ENCODE data around the gene KLHL29. TPM values are rescaled to one million over a fixed set of nuclear protein-coding genes. Genes with fewer than 3 reads are reported as not detected.

KLHL29 gene
- total RNA-seq, 1 experiment from 2014 or later: 2.4 TPM

DNA sequence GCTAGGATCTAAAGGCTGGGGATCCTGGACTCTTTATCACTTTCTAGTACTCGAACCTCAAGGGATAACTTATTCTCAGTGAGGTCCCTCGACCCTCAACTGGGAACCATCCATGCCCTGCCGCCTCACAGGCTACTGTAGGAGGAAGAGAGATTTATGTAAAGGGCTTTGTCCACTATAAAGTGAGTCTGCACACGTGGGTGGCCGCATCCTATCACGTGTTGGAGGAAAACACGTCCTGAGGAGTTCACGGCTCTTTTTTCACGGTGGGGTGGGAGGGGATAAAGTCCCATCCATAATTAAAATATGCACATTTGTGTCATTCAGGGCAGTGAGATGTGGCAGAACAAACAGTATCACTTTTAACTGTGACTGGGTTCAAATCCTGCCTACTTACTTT, 176.6 kb downstream of the KLHL29 start:
- peaks cover 9 to 25% of the 10 kb centered on the region in 2 experiments for H3K4me1 Mint-ChIP-seq
- no peaks in the 10 kb centered on the region for H3K9me3 Mint-ChIP-seq
- peaks cover 2% of the 10 kb centered on the region; the same call in 1 of the 2 replicates for H3K27me3 Mint-ChIP-seq (ENCODE audit: low read depth)
- H3K36me3 Mint-ChIP-seq (ENCODE audit: insufficient read depth in 1 of 3, low read depth in 3 of 3): no peaks in the 10 kb centered on the region
- Histone ChIP-seq H2BK20ac (ENCODE audit: low read depth, low read length, poor library complexity, severe bottlenecking) (no peak overlapping the region), H3K9ac (ENCODE audit: extremely low read depth, insufficient read length, low read length) (no peak overlapping the region), H4K5ac (ENCODE audit: insufficient read length, low read depth, low read length) (no peak overlapping the region), H3K56ac (ENCODE audit: insufficient read length, low read depth, low read length) (no peak overlapping the region), H3K14ac (ENCODE audit: insufficient read depth, low read length) (no peak overlapping the region), H4K8ac (replicated peaks; ENCODE audit: insufficient read length, low read depth, low read length) (no peak overlapping the region), H3K79me2 (ENCODE audit: insufficient read depth, low read length) (no peaks in the 10 kb centered on the region), H2BK120ac (ENCODE audit: low read depth, low read length, poor library complexity, severe bottlenecking) (no peak overlapping the region), H3K4ac (ENCODE audit: low read depth, low read length) (no peak overlapping the region), H3K9me3 (ENCODE audit: control insufficient read depth, low read depth, low read length) (no peaks in the 10 kb centered on the region), H4K20me1 (ENCODE audit: control insufficient read depth, insufficient read depth, insufficient read length) (no peaks in the 10 kb centered on the region), H4K91ac (ENCODE audit: insufficient read length, low read depth, low read length) (no peak overlapping the region), H3K4me2 (ENCODE audit: insufficient read depth, insufficient read length, low read length) (no peak overlapping the region), H3K23ac (ENCODE audit: insufficient read length, low read depth, low read length) (no peak overlapping the region), H2BK5ac (ENCODE audit: insufficient read length, low read length) (no peak overlapping the region), H2AFZ (ENCODE audit: low read length) (no peak overlapping the region), H3K79me1 (ENCODE audit: insufficient read depth, low read depth, low read length, poor library complexity, severe bottlenecking) (no peaks in the 10 kb centered on the region), H3K27me3 (ENCODE audit: insufficient read depth, low read length) (no peaks in the 10 kb centered on the region), H2AK5ac (ENCODE audit: insufficient read length, low read length) (no peak overlapping the region), H2BK12ac (ENCODE audit: insufficient read length, low read depth, low read length) (no peak overlapping the region), H3K23me2 (ENCODE audit: insufficient read length, low read depth, low read length, poor library complexity, severe bottlenecking) (no peaks in the 10 kb centered on the region), H2BK15ac (ENCODE audit: low read depth, low read length) (no peak overlapping the region), H3K18ac (ENCODE audit: insufficient read length, low read depth, low read length) (no peak overlapping the region), H3K4me1 (ENCODE audit: insufficient read depth, low read length) (peaks cover 6% of the 10 kb centered on the region; the same call in 1 of the 2 replicates), H3T11ph (ENCODE audit: low read length) (no peak overlapping the region), H3K27ac (ENCODE audit: insufficient read length, low read depth, low read length) (no peak overlapping the region)
- no CpG with 5 or more reads among the region's 9 CpGs for WGBS (ENCODE audit: extremely low coverage, insufficient read length, low lambda C conversion rate)
- no peak for DNase-seq
- H3K27ac Mint-ChIP-seq: no peak overlapping the region
- TF ChIP-seq, protein P1, sequence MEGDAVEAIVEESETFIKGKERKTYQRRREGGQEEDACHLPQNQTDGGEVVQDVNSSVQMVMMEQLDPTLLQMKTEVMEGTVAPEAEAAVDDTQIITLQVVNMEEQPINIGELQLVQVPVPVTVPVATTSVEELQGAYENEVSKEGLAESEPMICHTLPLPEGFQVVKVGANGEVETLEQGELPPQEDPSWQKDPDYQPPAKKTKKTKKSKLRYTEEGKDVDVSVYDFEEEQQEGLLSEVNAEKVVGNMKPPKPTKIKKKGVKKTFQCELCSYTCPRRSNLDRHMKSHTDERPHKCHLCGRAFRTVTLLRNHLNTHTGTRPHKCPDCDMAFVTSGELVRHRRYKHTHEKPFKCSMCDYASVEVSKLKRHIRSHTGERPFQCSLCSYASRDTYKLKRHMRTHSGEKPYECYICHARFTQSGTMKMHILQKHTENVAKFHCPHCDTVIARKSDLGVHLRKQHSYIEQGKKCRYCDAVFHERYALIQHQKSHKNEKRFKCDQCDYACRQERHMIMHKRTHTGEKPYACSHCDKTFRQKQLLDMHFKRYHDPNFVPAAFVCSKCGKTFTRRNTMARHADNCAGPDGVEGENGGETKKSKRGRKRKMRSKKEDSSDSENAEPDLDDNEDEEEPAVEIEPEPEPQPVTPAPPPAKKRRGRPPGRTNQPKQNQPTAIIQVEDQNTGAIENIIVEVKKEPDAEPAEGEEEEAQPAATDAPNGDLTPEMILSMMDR (conservative IDR thresholded peaks at IDR 0.05): no peak
- H3K4me3 Mint-ChIP-seq: no peak overlapping the region
